Stimulated activated CD4-positive, alpha-beta T cell treated with anti-CD3 and anti-CD28 coated beads, Interleukin-1b, Interleukin-23, amount 100 ng/mL, for 4 hours (primary cell): ENCODE data around the gene AHSA1.

Experiments
- DNase-seq, 2 donors: peaks; one replicate each; pipeline ENCODE4 v3.0.0-alpha.2; 2020; ENCODE audit warnings: low read depth in 2 of 2

Gene AHSA1

DNA sequence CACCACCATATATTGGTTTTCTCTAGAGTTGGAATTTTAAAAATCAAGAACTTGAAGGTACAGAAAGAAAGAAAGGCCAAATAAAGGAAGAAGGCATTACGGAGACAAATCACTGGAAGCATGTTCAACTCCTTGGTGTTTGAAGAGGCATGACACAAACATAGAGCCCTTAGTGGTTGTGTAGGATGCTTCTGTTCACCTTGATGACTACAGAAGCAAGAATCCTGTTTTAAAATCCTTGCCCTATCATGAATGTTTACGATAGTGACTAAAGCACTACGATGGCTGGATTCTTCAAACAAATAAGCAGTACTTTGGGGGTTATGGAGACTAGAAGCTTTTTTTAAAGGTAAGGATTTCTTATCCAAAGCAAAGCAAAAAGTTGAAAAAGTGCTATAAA lies 51.0 kb downstream of the AHSA1 start:
- DNase-seq: no peak

DNA sequence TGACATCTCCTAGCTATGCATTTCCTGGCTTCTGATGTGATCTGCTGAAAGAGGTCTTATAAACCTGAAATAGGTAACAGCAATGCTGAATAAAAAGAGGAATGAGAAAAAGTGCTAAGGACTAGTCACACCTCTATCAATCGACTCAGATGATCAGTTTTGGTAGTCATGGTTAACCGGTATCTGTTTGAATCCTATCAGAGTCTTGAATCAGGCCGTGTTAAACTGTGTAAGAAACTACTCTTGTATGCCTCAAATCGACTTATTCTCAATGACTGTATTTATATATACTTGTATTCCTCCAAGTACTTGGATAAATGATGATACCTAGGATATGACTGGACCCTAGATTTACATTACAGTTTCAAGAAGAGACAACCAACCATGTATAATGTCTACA lies 51.5 kb downstream of the AHSA1 start:
- no peak for DNase-seq

DNA sequence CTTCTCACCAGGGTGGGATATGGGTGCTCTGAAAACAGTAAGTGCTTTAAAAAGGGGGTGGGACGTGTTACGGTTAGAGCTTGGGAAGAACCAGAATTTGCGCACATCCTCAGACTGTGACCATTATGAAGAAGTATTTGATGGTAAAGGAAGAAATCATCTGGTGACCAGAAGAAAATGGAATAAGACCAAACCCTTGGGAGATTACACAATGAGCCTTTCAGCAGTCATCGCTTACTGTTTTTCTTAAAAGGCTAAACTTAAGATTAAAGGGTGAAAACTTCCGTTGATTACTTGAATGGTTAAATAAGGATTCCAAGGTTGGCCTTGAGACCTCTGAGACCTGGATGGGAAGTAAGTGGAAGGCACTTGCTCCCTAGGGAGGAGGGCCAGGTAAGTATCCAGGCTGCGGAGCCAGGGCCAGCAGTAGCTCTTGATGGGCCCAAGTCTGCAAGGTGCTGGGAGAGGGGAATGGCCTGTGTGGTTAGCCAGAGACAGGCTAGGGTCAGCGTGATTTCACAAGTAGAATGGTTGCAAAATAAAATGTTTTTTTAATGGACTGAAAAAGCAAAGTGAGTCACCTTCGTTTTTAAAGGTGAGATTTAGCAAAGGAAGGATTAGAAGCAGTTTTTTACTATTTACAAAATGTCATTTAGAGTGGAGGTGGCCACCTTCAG lies 53.7 kb downstream of the AHSA1 start:
- DNase-seq: no peak

- DNase-seq: no peak
Observed at GRCh38 chr14:77516126-77516525, 58.2 kb downstream of the AHSA1 start.
